K562 (cell line): ENCODE data around the gene PSMB8. TPM values are rescaled to one million over a fixed set of nuclear protein-coding genes. Genes with fewer than 3 reads are reported as not detected.
A peak's percentile ranks its signal among the peaks of the same experiment; 100 is the strongest.

Source experiments
- ATAC-seq: fragments of 200-7000 bp; cut with Tn5 transposase; 3 replicates; pipeline ENCODE4 v1.9.1; 2020; ENCODE audit warnings: moderate library complexity
- BruUV-seq: library from RNA; stranded (reverse); fragments of 400-500 nt; replicated peaks from 2 replicates; lab custom pipeline; 2021; lab: Mats Ljungman, UMichigan
- CTCF ChIA-PET: fragments of 300-600 bp; formaldehyde crosslinking; extraction: SDS; loops from one replicate; lab custom pipeline; 2021; ENCODE audit warnings: low intra/inter-chr PET ratio; lab: Yijun Ruan, JAX
- POLR2A ChIA-PET: fragments of 300-600, 350-650 bp; sonication (Branson Sonifier 250); formaldehyde crosslinking; extraction: SDS; loops from one replicate; lab custom pipeline; 2021; ENCODE audit warnings: antibody characterized with exemption, inconsistent platforms; lab: Yijun Ruan, JAX
- DNase-seq, 4 experiments: peaks; one replicate each; pipeline versions ENCODE4 v3.0.0 to v3.0.0-alpha.2; 2011 to 2018; ENCODE audit warnings: low spot score in 3 of 4, mixed read lengths in 3 of 4; ENCODE audit errors: extremely low read depth in 1 of 4
- FAIRE-seq: peaks from 2 replicates; lab custom pipeline; 2011; peaks lifted over from hg19 to GRCh38; lab: Jason Lieb, UNC
- H2AFZ ChIP-seq: 2 replicates; pipeline ENCODE4 v1.6.0; 2011; ENCODE audit warnings: low read depth, low read length, control low read depth, inconsistent platforms
- H3K27ac ChIP-seq: fragments of 200-600 bp; 3 replicates; pipeline ENCODE4 v1.8.0; 2011; ENCODE audit warnings: low read depth, mild to moderate bottlenecking, control low read depth, inconsistent platforms, low read length, moderate library complexity, mixed read lengths; ENCODE audit errors: extremely low read depth
- H3K27me3 ChIP-seq, 2 experiments: fragments of 300-600 bp in 1 of 2; 2 replicates in 1 of 2; 3 replicates in 1 of 2; pipeline versions ENCODE4 v1.6.0 to v1.8.0; 2011; ENCODE audit warnings: inconsistent platforms in 2 of 2, low read length in 2 of 2, mild to moderate bottlenecking in 1 of 2, mixed read lengths in 1 of 2, moderate library complexity in 1 of 2; ENCODE audit not compliant: control insufficient read depth in 2 of 2, insufficient read depth in 2 of 2
- H3K36me3 ChIP-seq: fragments of 300-600 bp; 3 replicates; pipeline ENCODE4 v1.8.0; 2011; ENCODE audit warnings: mild to moderate bottlenecking, low read length, inconsistent platforms; ENCODE audit not compliant: control insufficient read depth, insufficient read depth
- H3K4me1 ChIP-seq, 2 experiments: fragments of 200-600 bp in 1 of 2; replicated peaks in 1 of 2; 2 replicates in 1 of 2; 3 replicates in 1 of 2; pipeline versions ENCODE4 v1.5.1 to v1.8.0; 2011; ENCODE audit warnings: inconsistent platforms in 2 of 2, low read length in 2 of 2, mild to moderate bottlenecking in 1 of 2, mixed read lengths in 1 of 2, moderate library complexity in 1 of 2; ENCODE audit not compliant: control insufficient read depth in 2 of 2, insufficient read depth in 2 of 2
- H3K4me2 ChIP-seq: 2 replicates; pipeline ENCODE4 v1.6.1; 2011; ENCODE audit warnings: low read length, control low read depth, inconsistent platforms, mixed read lengths; ENCODE audit not compliant: insufficient read depth
- H3K4me3 ChIP-seq: fragments of 200-600 bp; sonication (generic), shearing (Covaris generic); 2 replicates; pipeline ENCODE4 v1.5.1; 2016; ENCODE audit warnings: control low read depth, inconsistent platforms
- H3K79me2 ChIP-seq: fragments of 200-600 bp; 3 replicates; pipeline ENCODE4 v1.8.0; 2011; ENCODE audit warnings: low read length, inconsistent platforms; ENCODE audit not compliant: control insufficient read depth, insufficient read depth
- H3K9ac ChIP-seq, 2 experiments: 2 replicates each; pipeline versions ENCODE4 v1.6.0 to v1.6.1; 2011; ENCODE audit warnings: low read depth in 2 of 2, low read length in 2 of 2, control low read depth in 1 of 2, inconsistent platforms in 1 of 2, mild to moderate bottlenecking in 1 of 2, mixed read lengths in 1 of 2; ENCODE audit not compliant: insufficient read depth in 1 of 2
- H3K9me1 ChIP-seq: one replicate; pipeline ENCODE4 v1.6.0; 2011; ENCODE audit warnings: inconsistent platforms, mild to moderate bottlenecking, low read length, moderate library complexity; ENCODE audit not compliant: control insufficient read depth, insufficient read depth
- H3K9me3 ChIP-seq: replicated peaks from 2 replicates; pipeline ENCODE4 v1.5.1; 2011; ENCODE audit warnings: low read depth, low read length, inconsistent platforms; ENCODE audit not compliant: control insufficient read depth, insufficient read depth
- H4K20me1 ChIP-seq: replicated peaks from 2 replicates; pipeline ENCODE4 v1.6.1; 2011; ENCODE audit warnings: low read length, inconsistent platforms, mixed read lengths; ENCODE audit not compliant: control insufficient read depth, insufficient read depth
- BHLHE40 ChIP-seq: IDR thresholded peaks from 2 replicates; pipeline ENCODE4 v1.6.1; 2011; ENCODE audit warnings: low read length, improper control_type of control experiment
- ERF ChIP-seq: fragments of 450-650 bp; formaldehyde crosslinking; IDR thresholded peaks from 2 replicates; pipeline ENCODE4 v1.4.0; 2020; ENCODE audit warnings: mild to moderate bottlenecking, mixed read lengths
- ETV5 ChIP-seq: sonication (generic); formaldehyde crosslinking; IDR thresholded peaks from 2 replicates; pipeline ENCODE4 v1.4.0; 2020; ENCODE audit warnings: low read depth, mild to moderate bottlenecking, missing genetic modification reagents
- HMGN3 ChIP-seq: IDR thresholded peaks from 2 replicates; pipeline ENCODE4 v1.6.1; 2011; ENCODE audit warnings: borderline replicate concordance, low read depth, mild to moderate bottlenecking, mixed read lengths, low read length; ENCODE audit not compliant: insufficient read length; ENCODE audit errors: extremely low read depth
- NFATC3 ChIP-seq: fragments of 450-650 bp; IDR thresholded peaks from 2 replicates; pipeline ENCODE4 v1.6.1; 2017; ENCODE audit warnings: mild to moderate bottlenecking
- NR4A1 ChIP-seq, 2 experiments: fragments of 250-450 bp in 1 of 2; fragments of 450-650 bp in 1 of 2; sonication (Bioruptor Pico) in 1 of 2; IDR thresholded peaks; 2 replicates each; pipeline versions ENCODE4 v1.4.0 to v1.6.1; 2016 to 2020; ENCODE audit warnings: mild to moderate bottlenecking in 2 of 2, missing compliant biosample characterization in 1 of 2, missing genetic modification characterization in 1 of 2, moderate library complexity in 1 of 2
- TAF9B ChIP-seq: fragments of 450-650 bp; IDR thresholded peaks from 2 replicates; pipeline ENCODE4 v1.6.1; 2018; ENCODE audit warnings: mild to moderate bottlenecking; ENCODE audit not compliant: partially characterized antibody
- ZC3H8 ChIP-seq: fragments of 450-650 bp; IDR thresholded peaks from 2 replicates; pipeline ENCODE4 v1.6.1; 2017
- WGBS: fragments of 100-300 bp; shearing (Covaris generic); methylation state at CpG from one replicate; pipeline ENCODE4 v1.1.6; 2016; ENCODE audit warnings: low coverage, mixed read lengths; ENCODE audit not compliant: insufficient coverage; ENCODE audit errors: missing lambda C conversion rate; 5-methylcytosine and 5-hydroxymethylcytosine counted together
- in situ Hi-C: fragments of 300-500 bp; cut with MboI; formaldehyde crosslinking; loops from 4 replicates; pipeline ENCODE4 v1.15.0; 2018; ENCODE audit warnings: inconsistent platforms, mixed read lengths
- intact Hi-C: fragments of 100-400 bp; cut with micrococcal nuclease; formaldehyde crosslinking; loops from 2 replicates; pipeline ENCODE4 v1.14.2; 2022
- polyA plus RNA-seq, 8 experiments: library from polyadenylated mRNA; depleted of rRNA in 4 of 8; stranded (reverse) in 5 of 8; unstranded in 3 of 8; fragments of >200 nt; fragmentation: Nextera tagmentation in 2 of 8; fragmentation: Illumina TruSeq in 1 of 8; extraction: Ambion mirVana in 2 of 8; extraction: Trizol in 1 of 8; gene quantifications; 2 replicates each; pipeline versions ENCODE4 v1.2.1 to v1.2.3, GENCODE V29; 2011 to 2014; ENCODE audit warnings: inconsistent platforms in 1 of 8, missing spikeins in 1 of 8
- total RNA-seq, 7 experiments: library from RNA; depleted of rRNA in 6 of 7; stranded (reverse); fragments of >200 nt in 6 of 7; fragmentation: Illumina TruSeq in 2 of 7; extraction: Trizol in 2 of 7; gene quantifications; 2 replicates each; pipeline versions ENCODE4 v1.2.1 to v1.2.3, GENCODE V29; 2011 to 2021; ENCODE audit warnings: low replicate concordance in 1 of 7
- TF ChIP-seq, protein P1 (sequence below): sonication (generic); formaldehyde crosslinking; IDR thresholded peaks from 2 replicates; pipeline ENCODE4 v1.8.0; 2022; ENCODE audit warnings: missing genetic modification reagents, mild to moderate bottlenecking, moderate library complexity, borderline replicate concordance
- TF ChIP-seq, protein P2 (sequence below): fragments of 250-450 bp; sonication (Bioruptor Pico); IDR thresholded peaks from 2 replicates; pipeline ENCODE4 v1.4.0; 2020
- TF ChIP-seq, protein P3 (sequence below): sonication (generic); formaldehyde crosslinking; IDR thresholded peaks from 2 replicates; pipeline ENCODE4 v1.9.0; 2022; ENCODE audit warnings: mild to moderate bottlenecking, missing genetic modification reagents
- TF ChIP-seq, protein P4 (sequence below): fragments of 450-650 bp; formaldehyde crosslinking; IDR thresholded peaks from 2 replicates; pipeline ENCODE4 v1.4.0; 2020; ENCODE audit warnings: mild to moderate bottlenecking, moderate library complexity

Gene PSMB8
- total and polyA plus RNA-seq, 9 of the 15 experiments (the other 6 are each of a cell fraction or from before 2014, with no cell fraction given), result 0.71 to 4.0 (median 2.4) TPM

DNA sequence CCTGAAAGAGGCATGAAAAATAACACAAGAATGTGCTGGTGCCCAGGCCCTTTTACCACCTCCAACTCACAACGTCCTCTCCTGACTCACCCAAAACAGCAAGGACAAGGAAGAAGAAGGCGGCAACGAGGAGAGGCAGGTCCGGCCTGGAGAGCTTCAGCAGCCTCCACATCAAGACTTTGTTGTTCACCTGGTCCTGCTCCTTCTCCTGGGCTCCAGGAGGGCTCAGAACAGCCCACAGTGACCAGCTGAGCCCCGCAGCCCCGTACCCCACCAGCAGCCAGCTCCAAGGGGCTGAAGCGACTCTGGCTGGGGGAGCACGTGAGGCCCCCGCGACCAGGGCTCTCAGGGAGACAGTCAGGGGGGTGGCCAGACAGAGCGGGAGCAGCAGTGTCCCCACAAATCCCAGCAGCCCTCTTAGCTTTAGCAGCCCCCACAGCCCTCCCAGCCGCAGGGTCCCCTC is 6.2 kb downstream of the PSMB8 start:
- TSS peak; percentile 41 for BruUV-seq
- H3K9me3 ChIP-seq, result no peaks in the 10 kb centered on the region
- WGBS, result under 1% methylated on average over 11 of the region's 12 CpGs
- peaks cover 31% of the 10 kb centered on the region; the same call in 2 of the 3 replicates for H3K36me3 ChIP-seq
- CTCF ChIA-PET, result interaction anchor here (2.2 to 6.6 kb wide), 2 partner anchors 16 to 30 kb away, joined by 27 to 66 read pairs; partner anchors contain the start of genes PSMB9 and TAP1
- peak in 1 of 4 experiments; percentile 40 for DNase-seq
- H3K79me2 ChIP-seq, result peaks cover 11% of the 10 kb centered on the region; the same call in 2 of the 3 replicates
- intact Hi-C loops (loop anchor here (1.0 kb wide), 3 partner anchors 16 to 147 kb away; partner anchors contain the start of gene TAP1), in situ Hi-C loops (no loop called here)
- H2AFZ ChIP-seq, result peak overlapping the region; percentile 99
- peak; percentile 15 for FAIRE-seq
- H3K9me1 ChIP-seq, result no peaks in the 10 kb centered on the region
- no peaks in the 10 kb centered on the region for H4K20me1 ChIP-seq
- H3K4me2 ChIP-seq, result peak overlapping the region; percentile 88
- H3K4me3 ChIP-seq, result peak overlapping the region; percentile 73
- peaks cover 6 to 9% of the 10 kb centered on the region in 2 experiments; a peak in 3 of 5 replicates for H3K4me1 ChIP-seq
- ATAC-seq, result peak; percentile 23
- H3K27me3 ChIP-seq, result no peaks in the 10 kb centered on the region
- peak overlapping the region; percentile 67 to 97 for H3K9ac ChIP-seq
- H3K27ac ChIP-seq, result peak overlapping the region; percentile 75
- POLR2A ChIA-PET, result interaction anchor here (0.6 to 5.1 kb wide), 14 partner anchors 10 to 598 kb away, joined by 3 to 56 read pairs (median 10); partner anchors contain the start of genes PSMB9 and TAP1
- TF ChIP-seq BHLHE40 (peak; percentile 50), ZC3H8 (no peak), HMGN3 (peak; percentile 23), TAF9B (no peak), NR4A1 (CRISPR knock-in tag; IDR thresholded peaks at IDR 0.05) (0 out of 2 replicates have a peak, but pooled peaks have one; percentile 44), NR4A1 (tag; IDR thresholded peaks at IDR 0.05) (no peak), ERF (0 out of 2 replicates have a peak, but pooled peaks have one; percentile 30), ETV5 (CRISPR knock-in tag) (peak; percentile 59; the same call in 1 of the 2 replicates), NFATC3 (no peak)
- TF ChIP-seq, protein P1, sequence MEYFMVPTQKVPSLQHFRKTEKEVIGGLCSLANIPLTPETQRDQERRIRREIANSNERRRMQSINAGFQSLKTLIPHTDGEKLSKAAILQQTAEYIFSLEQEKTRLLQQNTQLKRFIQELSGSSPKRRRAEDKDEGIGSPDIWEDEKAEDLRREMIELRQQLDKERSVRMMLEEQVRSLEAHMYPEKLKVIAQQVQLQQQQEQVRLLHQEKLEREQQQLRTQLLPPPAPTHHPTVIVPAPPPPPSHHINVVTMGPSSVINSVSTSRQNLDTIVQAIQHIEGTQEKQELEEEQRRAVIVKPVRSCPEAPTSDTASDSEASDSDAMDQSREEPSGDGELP (CRISPR knock-in tag), result peak; percentile 71; the same call in 1 of the 2 replicates
- TF ChIP-seq, protein P2, sequence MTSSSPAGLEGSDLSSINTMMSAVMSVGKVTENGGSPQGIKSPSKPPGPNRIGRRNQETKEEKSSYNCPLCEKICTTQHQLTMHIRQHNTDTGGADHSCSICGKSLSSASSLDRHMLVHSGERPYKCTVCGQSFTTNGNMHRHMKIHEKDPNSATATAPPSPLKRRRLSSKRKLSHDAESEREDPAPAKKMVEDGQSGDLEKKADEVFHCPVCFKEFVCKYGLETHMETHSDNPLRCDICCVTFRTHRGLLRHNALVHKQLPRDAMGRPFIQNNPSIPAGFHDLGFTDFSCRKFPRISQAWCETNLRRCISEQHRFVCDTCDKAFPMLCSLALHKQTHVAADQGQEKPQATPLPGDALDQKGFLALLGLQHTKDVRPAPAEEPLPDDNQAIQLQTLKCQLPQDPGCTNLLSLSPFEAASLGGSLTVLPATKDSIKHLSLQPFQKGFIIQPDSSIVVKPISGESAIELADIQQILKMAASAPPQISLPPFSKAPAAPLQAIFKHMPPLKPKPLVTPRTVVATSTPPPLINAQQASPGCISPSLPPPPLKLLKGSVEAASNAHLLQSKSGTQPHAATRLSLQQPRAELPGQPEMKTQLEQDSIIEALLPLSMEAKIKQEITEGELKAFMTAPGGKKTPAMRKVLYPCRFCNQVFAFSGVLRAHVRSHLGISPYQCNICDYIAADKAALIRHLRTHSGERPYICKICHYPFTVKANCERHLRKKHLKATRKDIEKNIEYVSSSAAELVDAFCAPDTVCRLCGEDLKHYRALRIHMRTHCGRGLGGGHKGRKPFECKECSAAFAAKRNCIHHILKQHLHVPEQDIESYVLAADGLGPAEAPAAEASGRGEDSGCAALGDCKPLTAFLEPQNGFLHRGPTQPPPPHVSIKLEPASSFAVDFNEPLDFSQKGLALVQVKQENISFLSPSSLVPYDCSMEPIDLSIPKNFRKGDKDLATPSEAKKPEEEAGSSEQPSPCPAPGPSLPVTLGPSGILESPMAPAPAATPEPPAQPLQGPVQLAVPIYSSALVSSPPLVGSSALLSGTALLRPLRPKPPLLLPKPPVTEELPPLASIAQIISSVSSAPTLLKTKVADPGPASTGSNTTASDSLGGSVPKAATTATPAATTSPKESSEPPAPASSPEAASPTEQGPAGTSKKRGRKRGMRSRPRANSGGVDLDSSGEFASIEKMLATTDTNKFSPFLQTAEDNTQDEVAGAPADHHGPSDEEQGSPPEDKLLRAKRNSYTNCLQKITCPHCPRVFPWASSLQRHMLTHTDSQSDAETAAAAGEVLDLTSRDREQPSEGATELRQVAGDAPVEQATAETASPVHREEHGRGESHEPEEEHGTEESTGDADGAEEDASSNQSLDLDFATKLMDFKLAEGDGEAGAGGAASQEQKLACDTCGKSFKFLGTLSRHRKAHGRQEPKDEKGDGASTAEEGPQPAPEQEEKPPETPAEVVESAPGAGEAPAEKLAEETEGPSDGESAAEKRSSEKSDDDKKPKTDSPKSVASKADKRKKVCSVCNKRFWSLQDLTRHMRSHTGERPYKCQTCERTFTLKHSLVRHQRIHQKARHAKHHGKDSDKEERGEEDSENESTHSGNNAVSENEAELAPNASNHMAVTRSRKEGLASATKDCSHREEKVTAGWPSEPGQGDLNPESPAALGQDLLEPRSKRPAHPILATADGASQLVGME (CRISPR knock-in tag), result 0 out of 2 replicates have a peak, but pooled peaks have one; percentile 16
- TF ChIP-seq, protein P3, sequence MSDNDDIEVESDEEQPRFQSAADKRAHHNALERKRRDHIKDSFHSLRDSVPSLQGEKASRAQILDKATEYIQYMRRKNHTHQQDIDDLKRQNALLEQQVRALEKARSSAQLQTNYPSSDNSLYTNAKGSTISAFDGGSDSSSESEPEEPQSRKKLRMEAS (CRISPR knock-in tag), result peak; percentile 45
- TF ChIP-seq, protein P4, sequence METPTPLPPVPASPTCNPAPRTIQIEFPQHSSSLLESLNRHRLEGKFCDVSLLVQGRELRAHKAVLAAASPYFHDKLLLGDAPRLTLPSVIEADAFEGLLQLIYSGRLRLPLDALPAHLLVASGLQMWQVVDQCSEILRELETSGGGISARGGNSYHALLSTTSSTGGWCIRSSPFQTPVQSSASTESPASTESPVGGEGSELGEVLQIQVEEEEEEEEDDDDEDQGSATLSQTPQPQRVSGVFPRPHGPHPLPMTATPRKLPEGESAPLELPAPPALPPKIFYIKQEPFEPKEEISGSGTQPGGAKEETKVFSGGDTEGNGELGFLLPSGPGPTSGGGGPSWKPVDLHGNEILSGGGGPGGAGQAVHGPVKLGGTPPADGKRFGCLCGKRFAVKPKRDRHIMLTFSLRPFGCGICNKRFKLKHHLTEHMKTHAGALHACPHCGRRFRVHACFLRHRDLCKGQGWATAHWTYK (CRISPR knock-in tag), result 0 out of 2 replicates have a peak, but pooled peaks have one; percentile 32
